Type B pancreatic cell (in vitro differentiated cells): ENCODE data around the gene DOCK4. TPM values are rescaled to one million over a fixed set of nuclear protein-coding genes. Genes with fewer than 3 reads are reported as not detected.

Source experiments
- DNase-seq: peaks from one replicate; pipeline ENCODE4 v3.0.0; 2021; ENCODE audit warnings: mixed read lengths; ENCODE audit not compliant: unreplicated experiment; ENCODE audit errors: extremely low spot score
- H3K27ac Mint-ChIP-seq: 2 replicates; pipeline ENCODE4 v1.8.0; 2021; ENCODE audit warnings: mild to moderate bottlenecking, mixed read lengths
- H3K27me3 Mint-ChIP-seq: 2 replicates; pipeline ENCODE4 v1.8.0; 2021; ENCODE audit warnings: mixed read lengths
- H3K36me3 Mint-ChIP-seq: 2 replicates; pipeline ENCODE4 v1.8.0; 2021; ENCODE audit warnings: mixed read lengths
- H3K4me1 Mint-ChIP-seq: one replicate; pipeline ENCODE4 v1.8.0; 2021; ENCODE audit warnings: mixed read lengths; ENCODE audit not compliant: unreplicated experiment
- H3K4me3 Mint-ChIP-seq: 2 replicates; pipeline ENCODE4 v1.8.0; 2021; ENCODE audit warnings: mild to moderate bottlenecking, mixed read lengths
- H3K9me3 Mint-ChIP-seq: 2 replicates; pipeline ENCODE4 v1.8.0; 2021; ENCODE audit warnings: mixed read lengths
- total RNA-seq: library from RNA; stranded (reverse); gene quantifications from 2 replicates; pipeline ENCODE4 v1.2.1, GENCODE V29; 2021; ENCODE audit warnings: low replicate concordance
- TF ChIP-seq, protein P1 (sequence below): fragments of 200-600 bp; sonication (generic); conservative IDR thresholded peaks from 2 replicates; pipeline ENCODE4 v1.5.0; 2021; ENCODE audit warnings: antibody characterized with exemption, mild to moderate bottlenecking

The DOCK4 gene
- total RNA-seq, 1 donor from 2014 or later, result 24.6 TPM

- Mint-ChIP-seq H3K27ac (no peak overlapping the region), H3K27me3 (no peaks in the 10 kb centered on the region)
- no peak for DNase-seq
Measured at GRCh38 chr7:112116894-112117293, 89.3 kb downstream of the DOCK4 start.

DNA sequence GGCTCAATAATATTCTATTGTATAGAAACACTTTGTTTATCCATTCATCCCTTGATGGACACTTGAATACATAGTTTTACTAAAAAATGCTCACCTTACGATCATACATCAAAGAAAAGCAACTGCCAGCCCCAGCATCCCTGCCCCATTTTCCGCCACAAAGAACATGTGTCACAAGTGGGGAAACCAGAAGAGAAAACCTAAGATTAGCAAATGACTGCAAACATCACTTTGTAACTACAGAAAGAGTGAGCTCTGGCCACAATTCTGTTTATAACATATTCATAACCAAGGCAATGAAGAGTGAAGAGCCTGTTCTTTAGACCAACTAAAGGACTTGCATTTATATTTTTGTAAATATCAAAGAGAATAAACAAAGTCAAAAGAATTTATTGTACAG lies 89.8 kb downstream of the DOCK4 start:
- no peaks in the 10 kb centered on the region for H3K27me3 Mint-ChIP-seq
- H3K4me3 Mint-ChIP-seq, result no peak overlapping the region
- no peaks in the 10 kb centered on the region for H3K4me1 Mint-ChIP-seq
- H3K9me3 Mint-ChIP-seq, result no peaks in the 10 kb centered on the region
- DNase-seq, result no peak
- H3K36me3 Mint-ChIP-seq, result peaks cover 3% of the 10 kb centered on the region
- H3K27ac Mint-ChIP-seq, result no peak overlapping the region
- TF ChIP-seq, protein P1, sequence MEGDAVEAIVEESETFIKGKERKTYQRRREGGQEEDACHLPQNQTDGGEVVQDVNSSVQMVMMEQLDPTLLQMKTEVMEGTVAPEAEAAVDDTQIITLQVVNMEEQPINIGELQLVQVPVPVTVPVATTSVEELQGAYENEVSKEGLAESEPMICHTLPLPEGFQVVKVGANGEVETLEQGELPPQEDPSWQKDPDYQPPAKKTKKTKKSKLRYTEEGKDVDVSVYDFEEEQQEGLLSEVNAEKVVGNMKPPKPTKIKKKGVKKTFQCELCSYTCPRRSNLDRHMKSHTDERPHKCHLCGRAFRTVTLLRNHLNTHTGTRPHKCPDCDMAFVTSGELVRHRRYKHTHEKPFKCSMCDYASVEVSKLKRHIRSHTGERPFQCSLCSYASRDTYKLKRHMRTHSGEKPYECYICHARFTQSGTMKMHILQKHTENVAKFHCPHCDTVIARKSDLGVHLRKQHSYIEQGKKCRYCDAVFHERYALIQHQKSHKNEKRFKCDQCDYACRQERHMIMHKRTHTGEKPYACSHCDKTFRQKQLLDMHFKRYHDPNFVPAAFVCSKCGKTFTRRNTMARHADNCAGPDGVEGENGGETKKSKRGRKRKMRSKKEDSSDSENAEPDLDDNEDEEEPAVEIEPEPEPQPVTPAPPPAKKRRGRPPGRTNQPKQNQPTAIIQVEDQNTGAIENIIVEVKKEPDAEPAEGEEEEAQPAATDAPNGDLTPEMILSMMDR, result no peak

More at GRCh38 chr7:112116894-112117293, 89.3 kb downstream of the DOCK4 start:
- no peaks in the 10 kb centered on the region for H3K4me1 Mint-ChIP-seq
- H3K4me3 Mint-ChIP-seq, result no peak overlapping the region
- peaks cover 3% of the 10 kb centered on the region for H3K36me3 Mint-ChIP-seq
- TF ChIP-seq, protein P1, result no peak
- H3K9me3 Mint-ChIP-seq, result no peaks in the 10 kb centered on the region

DNA sequence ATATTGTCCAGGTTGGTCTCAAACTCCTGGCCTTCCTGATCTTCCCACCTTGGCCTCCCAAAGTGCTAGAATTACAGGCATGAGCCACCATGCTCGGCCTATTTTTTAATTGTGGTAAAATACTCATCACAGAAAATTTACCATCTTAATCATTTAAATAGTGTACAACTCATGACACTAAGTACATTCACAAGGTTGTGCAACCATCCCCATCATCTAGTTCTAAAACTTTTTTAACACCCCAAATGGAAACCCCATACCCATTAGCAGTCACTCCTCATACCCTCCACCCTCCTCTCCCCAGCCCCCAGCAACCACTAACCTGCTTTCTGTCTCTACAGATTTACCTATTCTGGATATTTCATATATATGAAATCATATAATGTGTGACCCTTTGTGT lies 90.3 kb downstream of the DOCK4 start:
- Mint-ChIP-seq H3K27me3 (no peaks in the 10 kb centered on the region), H3K36me3 (peaks cover 3% of the 10 kb centered on the region), H3K4me3 (no peak overlapping the region), H3K27ac (no peak overlapping the region), H3K9me3 (no peaks in the 10 kb centered on the region), H3K4me1 (no peaks in the 10 kb centered on the region)
- TF ChIP-seq, protein P1, result no peak
- DNase-seq, result no peak

GRCh38 chr7:112113913-112114575 lies 92.2 kb downstream of the DOCK4 start:
- no peak overlapping the region for H3K27ac Mint-ChIP-seq
- H3K9me3 Mint-ChIP-seq, result no peaks in the 10 kb centered on the region
- no peak for DNase-seq
- no peak overlapping the region for H3K4me3 Mint-ChIP-seq
- TF ChIP-seq, protein P1, result no peak
- H3K27me3 Mint-ChIP-seq, result no peaks in the 10 kb centered on the region
- no peaks in the 10 kb centered on the region for H3K4me1 Mint-ChIP-seq
- peaks cover 3% of the 10 kb centered on the region for H3K36me3 Mint-ChIP-seq

- peaks cover 3% of the 10 kb centered on the region for H3K36me3 Mint-ChIP-seq
- TF ChIP-seq, protein P1, result no peak
- H3K27me3 Mint-ChIP-seq, result no peaks in the 10 kb centered on the region
- H3K9me3 Mint-ChIP-seq, result no peaks in the 10 kb centered on the region
- no peak for DNase-seq
- peaks cover under 1% of the 10 kb centered on the region for H3K4me1 Mint-ChIP-seq
- H3K27ac Mint-ChIP-seq, result no peak overlapping the region
- H3K4me3 Mint-ChIP-seq, result no peak overlapping the region
Measured at GRCh38 chr7:112112822-112113255, 93.4 kb downstream of the DOCK4 start.
